HEK293T (cell line): Measurements from ENCODE around the gene OSBPL7.

Experiments used
- CTCF ChIA-PET: fragments of 350-600 bp; formaldehyde crosslinking; extraction: SDS; loops from one replicate; lab custom pipeline; 2021; ENCODE audit warnings: antibody characterized with exemption, inconsistent platforms; lab: Yijun Ruan, JAX
- POLR2A ChIA-PET: fragments of 350-600 bp; formaldehyde crosslinking; extraction: SDS; loops from one replicate; lab custom pipeline; 2020; ENCODE audit warnings: antibody characterized with exemption, inconsistent platforms; lab: Yijun Ruan, JAX
- DNase-seq: peaks from one replicate; pipeline ENCODE4 v3.0.0; 2012; ENCODE audit warnings: mixed read lengths; ENCODE audit errors: extremely low spot score
- ARNT ChIP-seq: fragments of 450-650 bp; IDR thresholded peaks from 2 replicates; pipeline ENCODE4 v1.6.1; 2017; ENCODE audit warnings: mild to moderate bottlenecking
- BHLHE40 ChIP-seq: fragments of 450-650 bp; IDR thresholded peaks from 2 replicates; pipeline ENCODE4 v1.6.1; 2016; ENCODE audit warnings: mild to moderate bottlenecking, moderate library complexity, borderline replicate concordance
- CTBP1 ChIP-seq: fragments of 450-650 bp; IDR thresholded peaks from 2 replicates; pipeline ENCODE4 v1.6.1; 2016; ENCODE audit warnings: borderline replicate concordance
- ELF4 ChIP-seq: fragments of 450-650 bp; IDR thresholded peaks from 2 replicates; pipeline ENCODE4 v1.6.1; 2017; ENCODE audit warnings: antibody characterized with exemption
- FOXA1 ChIP-seq: fragments of 450-650 bp; IDR thresholded peaks from 2 replicates; pipeline ENCODE4 v1.6.1; 2016; ENCODE audit warnings: mild to moderate bottlenecking
- FOXK2 ChIP-seq: fragments of 450-650 bp; IDR thresholded peaks from 2 replicates; pipeline ENCODE4 v1.6.1; 2016; ENCODE audit warnings: mild to moderate bottlenecking
- FOXM1 ChIP-seq: fragments of 450-650 bp; IDR thresholded peaks from 2 replicates; pipeline ENCODE4 v1.6.1; 2017; ENCODE audit warnings: mild to moderate bottlenecking, borderline replicate concordance
- HDGF ChIP-seq: fragments of 450-650 bp; IDR thresholded peaks from 2 replicates; pipeline ENCODE4 v1.6.1; 2017; ENCODE audit warnings: antibody characterized with exemption, borderline replicate concordance
- L3MBTL2 ChIP-seq: fragments of 450-650 bp; conservative IDR thresholded peaks from 2 replicates; pipeline ENCODE4 v1.6.1; 2016; ENCODE audit warnings: mild to moderate bottlenecking
- LEF1 ChIP-seq: fragments of 450-650 bp; IDR thresholded peaks from 2 replicates; pipeline ENCODE4 v1.6.1; 2017; ENCODE audit warnings: mild to moderate bottlenecking, borderline replicate concordance
- NFRKB ChIP-seq: fragments of 450-650 bp; IDR thresholded peaks from 2 replicates; pipeline ENCODE4 v1.6.1; 2016; ENCODE audit warnings: mild to moderate bottlenecking, moderate library complexity
- PKNOX1 ChIP-seq: fragments of 450-650 bp; IDR thresholded peaks from 2 replicates; pipeline ENCODE4 v1.6.1; 2016
- SP1 ChIP-seq: fragments of 450-650 bp; IDR thresholded peaks from 2 replicates; pipeline ENCODE4 v1.6.1; 2017
- SUZ12 ChIP-seq: fragments of 450-650 bp; IDR thresholded peaks from 2 replicates; pipeline ENCODE4 v1.6.1; 2016; ENCODE audit warnings: mild to moderate bottlenecking
- TARDBP ChIP-seq: fragments of 450-650 bp; IDR thresholded peaks from 2 replicates; pipeline ENCODE4 v1.6.1; 2016
- ZNF384 ChIP-seq: fragments of 450-650 bp; IDR thresholded peaks from 2 replicates; pipeline ENCODE4 v1.6.1; 2016

The OSBPL7 gene

GRCh38 chr17:47850373-47850691, 28.7 kb upstream of the OSBPL7 start:
- TF ChIP-seq ELF4 (no peak), L3MBTL2 (no peak), SP1 (no peak), LEF1 (no peak), HDGF (no peak), FOXA1 (no peak), ARNT (no peak), FOXK2 (no peak), ZNF384 (no peak), TARDBP (no peak), SUZ12 (no peak), NFRKB (no peak), FOXM1 (no peak), PKNOX1 (no peak), CTBP1 (no peak), BHLHE40 (no peak)
- ChIA-PET POLR2A (interaction anchor here (0.9 to 5.0 kb wide), 9 partner anchors 8 to 91 kb away, joined by 3 to 20 read pairs (median 6); partner anchors contain the start of genes LRRC46, MRPL10, PNPO and SCRN2), CTCF (interaction anchor here (11.6 kb wide), 1 partner anchor 37 kb away, joined by 355 read pairs; the partner anchor contains the start of gene SP2)
- no peak for DNase-seq

- ChIA-PET CTCF (interaction anchor here (1.0 to 11.6 kb wide), 5 partner anchors 11 to 39 kb away, joined by 3 to 355 read pairs (median 5); partner anchors contain the start of genes LRRC46, MRPL10 and SP2), POLR2A (interaction anchor here (0.7 to 3.1 kb wide), 3 partner anchors 17 to 93 kb away, joined by 3 to 19 read pairs (median 3); partner anchors contain the start of genes LRRC46, MRPL10, PNPO and SP2)
- DNase-seq = no peak
- no peak for TF ChIP-seq L3MBTL2
- TF ChIP-seq ELF4 = no peak
- no peak for TF ChIP-seq SP1
- TF ChIP-seq FOXK2 = no peak
- no peak for TF ChIP-seq HDGF
- no peak for TF ChIP-seq BHLHE40
- TF ChIP-seq CTBP1 = no peak
- no peak for TF ChIP-seq PKNOX1
- no peak for TF ChIP-seq FOXA1
- no peak for TF ChIP-seq SUZ12
- no peak for TF ChIP-seq TARDBP
- no peak for TF ChIP-seq ZNF384
- no peak for TF ChIP-seq ARNT
- TF ChIP-seq LEF1 = no peak
- no peak for TF ChIP-seq NFRKB
- TF ChIP-seq FOXM1 = no peak
Observed at GRCh38 chr17:47848198-47848513, 26.6 kb upstream of the OSBPL7 start.

- ChIA-PET POLR2A (interaction anchor here (0.7 to 3.1 kb wide), 5 partner anchors 16 to 93 kb away, joined by 3 to 19 read pairs (median 4); partner anchors contain the start of genes LRRC46, MRPL10, PNPO and SP2), CTCF (interaction anchor here (0.7 to 11.6 kb wide), 7 partner anchors 10 to 115 kb away, joined by 3 to 355 read pairs (median 4); partner anchors contain the start of genes LRRC46, MRPL10, SP2 and TBX21)
- TF ChIP-seq CTBP1 (no peak), NFRKB (no peak), PKNOX1 (no peak), FOXK2 (no peak), HDGF (no peak), ARNT (no peak), SUZ12 (no peak), BHLHE40 (no peak), ELF4 (no peak), L3MBTL2 (no peak)
- no peak for DNase-seq
Observed at GRCh38 chr17:47847341-47848197, 26.0 kb upstream of the OSBPL7 start.

- no peak for DNase-seq
- no peak for TF ChIP-seq ZNF384
- TF ChIP-seq HDGF = no peak
- POLR2A ChIA-PET = interaction anchor here (1.0 to 2.3 kb wide), 4 partner anchors 11 to 49 kb away, joined by 3 to 11 read pairs (median 4); partner anchors contain the start of genes LRRC46, MRPL10, OSBPL7 and SP2
- CTCF ChIA-PET = interaction anchor here (0.7 to 11.6 kb wide), 4 partner anchors 9 to 114 kb away, joined by 3 to 355 read pairs (median 4); partner anchors contain the start of genes SP2 and TBX21
Observed at GRCh38 chr17:47846716-47847340, 25.2 kb upstream of the OSBPL7 start.

GRCh38 chr17:47845716-47846075, 24.1 kb upstream of the OSBPL7 start:
- DNase-seq = no peak
- no peak for TF ChIP-seq SUZ12
- TF ChIP-seq FOXK2 = no peak
- no peak for TF ChIP-seq LEF1
- TF ChIP-seq FOXM1 = no peak
- TF ChIP-seq FOXA1 = no peak
- no peak for TF ChIP-seq TARDBP
- TF ChIP-seq ELF4 = no peak
- TF ChIP-seq PKNOX1 = no peak
- no peak for TF ChIP-seq BHLHE40
- no peak for TF ChIP-seq CTBP1
- TF ChIP-seq ZNF384 = no peak
- no peak for TF ChIP-seq NFRKB
- TF ChIP-seq SP1 = no peak
- TF ChIP-seq HDGF = no peak
- no peak for TF ChIP-seq L3MBTL2
- TF ChIP-seq ARNT = no peak
- POLR2A ChIA-PET = interaction anchor here (1.5 to 2.3 kb wide), 2 partner anchors 24 to 50 kb away, joined by 5 to 11 read pairs; partner anchors contain the start of genes OSBPL7 and SP2
- CTCF ChIA-PET = interaction anchor here (0.8 to 11.6 kb wide), 3 partner anchors 14 to 172 kb away, joined by 3 to 355 read pairs (median 6); partner anchors contain the start of gene SP2
